ENCODE measurements around the gene TMEM209. TPM values are rescaled to one million over a fixed set of nuclear protein-coding genes. Genes with fewer than 3 reads are reported as not detected.

TMEM209 gene
- total and polyA plus RNA-seq, 7 donors: 5.2 to 11.3 (median 9.0) TPM

- H3K27me3 ChIP-seq (ENCODE audit: insufficient read depth in 3 of 3, low read length in 2 of 3): no peaks in the 10 kb centered on the region
- H3K9me3 ChIP-seq: no peaks in the 10 kb centered on the region
- TF ChIP-seq CTCF (IDR thresholded peaks at IDR 0.05): no peak
- no peak for DNase-seq
- intact Hi-C loops (cut with DNase I): no loop called here
- H3K36me3 ChIP-seq (ENCODE audit: insufficient read depth in 1 of 2, low read depth in 1 of 2): peaks cover 2 to 73% of the 10 kb centered on the region in 2 donors
- no peak for ATAC-seq
- no peak overlapping the region for H3K4me3 ChIP-seq
- 97 to 98% (median 97%) methylated on average over 9 of the region's 9 CpGs for WGBS, 3 donors
- no peak overlapping the region for H3K27ac ChIP-seq
- no peaks in the 10 kb centered on the region for H3K4me1 ChIP-seq
Measured at GRCh38 chr7:130180571-130181262, 24.5 kb downstream of the TMEM209 start.

GRCh38 chr7:130179631-130180030 is 25.6 kb downstream of the TMEM209 start:
- H3K36me3 ChIP-seq (ENCODE audit: insufficient read depth in 1 of 2, low read depth in 1 of 2): peaks cover 2 to 78% of the 10 kb centered on the region in 2 donors
- no peak overlapping the region for H3K4me3 ChIP-seq
- no peaks in the 10 kb centered on the region for H3K27me3 ChIP-seq (ENCODE audit: insufficient read depth in 3 of 3, low read length in 2 of 3)
- no peak overlapping the region for H3K27ac ChIP-seq
- DNase-seq (no peak), ATAC-seq (no peak)
- intact Hi-C loops (cut with DNase I): no loop called here
- TF ChIP-seq CTCF (IDR thresholded peaks at IDR 0.05): no peak
- 93 to 100% (median 98%) methylated on average over 2 of the region's 2 CpGs for WGBS, 3 donors
- no peaks in the 10 kb centered on the region for H3K4me1 ChIP-seq
- no peaks in the 10 kb centered on the region for H3K9me3 ChIP-seq

- Histone ChIP-seq H3K27me3 (ENCODE audit: insufficient read depth in 3 of 3, low read length in 2 of 3) (no peaks in the 10 kb centered on the region), H3K9me3 (no peaks in the 10 kb centered on the region), H3K4me3 (no peak overlapping the region), H3K36me3 (ENCODE audit: insufficient read depth in 1 of 2, low read depth in 1 of 2) (peaks cover 2 to 79% of the 10 kb centered on the region in 2 donors), H3K4me1 (no peaks in the 10 kb centered on the region), H3K27ac (no peak overlapping the region)
- no peak for ATAC-seq
- no peak for DNase-seq
- WGBS, 3 donors: 93 to 97% (median 94%) methylated on average over 4 of the region's 4 CpGs
- no peak for TF ChIP-seq CTCF (IDR thresholded peaks at IDR 0.05)
- intact Hi-C loops (cut with DNase I): no loop called here
Measured at GRCh38 chr7:130178251-130178650, 27.0 kb downstream of the TMEM209 start.

GRCh38 chr7:130174237-130174959 is 30.8 kb downstream of the TMEM209 start:
- no peak overlapping the region for H3K27ac ChIP-seq
- peaks cover 6 to 81% of the 10 kb centered on the region in 2 donors for H3K36me3 ChIP-seq (ENCODE audit: insufficient read depth in 1 of 2, low read depth in 1 of 2)
- no peak for ATAC-seq
- WGBS, 3 donors: 94 to 96% (median 95%) methylated on average over 4 of the region's 4 CpGs
- TF ChIP-seq CTCF (IDR thresholded peaks at IDR 0.05): no peak
- intact Hi-C loops (cut with DNase I): no loop called here
- H3K27me3 ChIP-seq (ENCODE audit: insufficient read depth in 3 of 3, low read length in 2 of 3): no peaks in the 10 kb centered on the region
- H3K4me1 ChIP-seq: no peaks in the 10 kb centered on the region
- no peak for DNase-seq
- no peaks in the 10 kb centered on the region for H3K9me3 ChIP-seq
- no peak overlapping the region for H3K4me3 ChIP-seq

Data from psoas muscle (tissue), 8 donors.